ENCODE results near the gene GREB1. TPM values are rescaled to one million over a fixed set of nuclear protein-coding genes. Genes with fewer than 3 reads are reported as not detected.

Gene GREB1
- total and polyA plus RNA-seq, 7 experiments from 2014 or later = 0.14 to 0.82 (median 0.25) TPM; not detected in 3

- H3K4me3 ChIP-seq (ENCODE audit: low read length) = no peak overlapping the region
- ChIA-PET CTCF (interaction anchor here (0.5 kb wide), 1 partner anchor 155 kb away, joined by 4 read pairs; no protein-coding TSS in a partner anchor), POLR2A (no interaction called here)
- H3K9me3 ChIP-seq (ENCODE audit: control insufficient read depth in 2 of 3, low read length in 3 of 3) = no peaks in the 10 kb centered on the region
- Mint-ChIP-seq H3K4me3 (no peak overlapping the region), H3K27me3 (peaks cover 16 to 47% (median 41%) of the 10 kb centered on the region in 5 donors), H3K9me3 (peaks cover 0 to 11% (median 4%) of the 10 kb centered on the region in 11 donors), H3K4me1 (no peaks in the 10 kb centered on the region), H3K36me3 (peaks cover 0 to 5% (median 3%) of the 10 kb centered on the region in 5 donors), H3K27ac (no peak overlapping the region)
- H3K27me3 ChIP-seq (ENCODE audit: control insufficient read depth in 2 of 2, insufficient read depth in 2 of 2, low read length in 2 of 2) = no peaks in the 10 kb centered on the region
- DNase-seq = no peak
- intact Hi-C loops (cut with micrococcal nuclease) = no loop called here
- H3K27ac ChIP-seq (ENCODE audit: low read depth, low read length) = no peak overlapping the region
- H3K36me3 ChIP-seq (ENCODE audit: control insufficient read depth in 2 of 3, insufficient read depth in 3 of 3, low read length in 3 of 3) = no peaks in the 10 kb centered on the region
- ATAC-seq = no peak
- no peaks in the 10 kb centered on the region for H3K4me1 ChIP-seq (ENCODE audit: control insufficient read depth in 2 of 2, insufficient read depth in 2 of 2, low read length in 2 of 2)
These were observed 5.6 kb upstream of the GREB1 start for GRCh38 chr2:11528228-11528627.

- DNase-seq (no peak), ATAC-seq (no peak)
- ChIA-PET POLR2A (no interaction called here), CTCF (no interaction called here)
- H3K27ac ChIP-seq (ENCODE audit: low read depth, low read length) = no peak overlapping the region
- H3K4me3 ChIP-seq (ENCODE audit: low read length) = no peak overlapping the region
- Mint-ChIP-seq H3K4me3 (no peak overlapping the region), H3K27ac (no peak overlapping the region), H3K27me3 (peaks cover 23 to 62% (median 45%) of the 10 kb centered on the region in 5 donors), H3K4me1 (no peaks in the 10 kb centered on the region), H3K9me3 (peaks cover 0 to 6% (median 4%) of the 10 kb centered on the region in 11 donors), H3K36me3 (peaks cover 0 to 5% (median 0%) of the 10 kb centered on the region in 5 donors)
- H3K27me3 ChIP-seq (ENCODE audit: control insufficient read depth in 2 of 2, insufficient read depth in 2 of 2, low read length in 2 of 2) = no peaks in the 10 kb centered on the region
- no peaks in the 10 kb centered on the region for H3K36me3 ChIP-seq (ENCODE audit: control insufficient read depth in 2 of 3, insufficient read depth in 3 of 3, low read length in 3 of 3)
- intact Hi-C loops (cut with micrococcal nuclease) = no loop called here
- H3K9me3 ChIP-seq (ENCODE audit: control insufficient read depth in 2 of 3, low read length in 3 of 3) = no peaks in the 10 kb centered on the region
- no peaks in the 10 kb centered on the region for H3K4me1 ChIP-seq (ENCODE audit: control insufficient read depth in 2 of 2, insufficient read depth in 2 of 2, low read length in 2 of 2)
These were observed 2.9 kb upstream of the GREB1 start for GRCh38 chr2:11530864-11531465.

- Mint-ChIP-seq H3K27me3 (peaks cover 24 to 50% (median 41%) of the 10 kb centered on the region in 5 donors), H3K9me3 (no peaks in the 10 kb centered on the region), H3K27ac (no peak overlapping the region), H3K4me1 (no peaks in the 10 kb centered on the region), H3K36me3 (no peaks in the 10 kb centered on the region), H3K4me3 (no peak overlapping the region)
- DNase-seq = no peak
- ChIA-PET CTCF (no interaction called here), POLR2A (no interaction called here)
- Histone ChIP-seq H3K9me3 (ENCODE audit: control insufficient read depth in 2 of 3, low read length in 3 of 3) (no peaks in the 10 kb centered on the region), H3K4me3 (ENCODE audit: low read length) (no peak overlapping the region), H3K4me1 (ENCODE audit: control insufficient read depth in 2 of 2, insufficient read depth in 2 of 2, low read length in 2 of 2) (no peaks in the 10 kb centered on the region), H3K27ac (ENCODE audit: low read depth, low read length) (no peak overlapping the region), H3K36me3 (ENCODE audit: control insufficient read depth in 2 of 3, insufficient read depth in 3 of 3, low read length in 3 of 3) (no peaks in the 10 kb centered on the region), H3K27me3 (ENCODE audit: control insufficient read depth in 2 of 2, insufficient read depth in 2 of 2, low read length in 2 of 2) (no peaks in the 10 kb centered on the region)
- intact Hi-C loops (cut with micrococcal nuclease) = no loop called here
- no peak for ATAC-seq
These were observed 1.3 kb upstream of the GREB1 start for GRCh38 chr2:11532416-11533055.

- H3K36me3 ChIP-seq (ENCODE audit: control insufficient read depth in 2 of 3, insufficient read depth in 3 of 3, low read length in 3 of 3) = no peaks in the 10 kb centered on the region
- ChIA-PET CTCF (no interaction called here), POLR2A (no interaction called here)
- Mint-ChIP-seq H3K4me3 (no peak overlapping the region), H3K9me3 (peaks cover 0 to 4% (median 0%) of the 10 kb centered on the region in 11 donors), H3K4me1 (no peaks in the 10 kb centered on the region), H3K27me3 (peaks cover 18 to 41% (median 35%) of the 10 kb centered on the region in 5 donors), H3K27ac (no peak overlapping the region), H3K36me3 (no peaks in the 10 kb centered on the region)
- H3K27me3 ChIP-seq (ENCODE audit: control insufficient read depth in 2 of 2, insufficient read depth in 2 of 2, low read length in 2 of 2) = no peaks in the 10 kb centered on the region
- H3K27ac ChIP-seq (ENCODE audit: low read depth, low read length) = no peak overlapping the region
- H3K4me1 ChIP-seq (ENCODE audit: control insufficient read depth in 2 of 2, insufficient read depth in 2 of 2, low read length in 2 of 2) = no peaks in the 10 kb centered on the region
- intact Hi-C loops (cut with micrococcal nuclease) = no loop called here
- no peaks in the 10 kb centered on the region for H3K9me3 ChIP-seq (ENCODE audit: control insufficient read depth in 2 of 3, low read length in 3 of 3)
- ATAC-seq (no peak), DNase-seq (no peak)
- no peak overlapping the region for H3K4me3 ChIP-seq (ENCODE audit: low read length)
These were observed 363 bp downstream of the GREB1 start for GRCh38 chr2:11534071-11534745.

GRCh38 chr2:11534746-11535484 is 1.1 kb downstream of the GREB1 start:
- H3K9me3 Mint-ChIP-seq = peaks cover 0 to 5% (median 0%) of the 10 kb centered on the region in 11 donors

GRCh38 chr2:11535899-11536344 is 2.1 kb downstream of the GREB1 start:
- CTCF ChIA-PET = no interaction called here
- peaks cover 21 to 46% (median 38%) of the 10 kb centered on the region in 5 donors for H3K27me3 Mint-ChIP-seq
- no peak for ATAC-seq

More at GRCh38 chr2:11534746-11535484, 1.1 kb downstream of the GREB1 start:
- H3K36me3 ChIP-seq (ENCODE audit: control insufficient read depth in 2 of 3, insufficient read depth in 3 of 3, low read length in 3 of 3) = no peaks in the 10 kb centered on the region
- H3K4me1 ChIP-seq (ENCODE audit: control insufficient read depth in 2 of 2, insufficient read depth in 2 of 2, low read length in 2 of 2) = no peaks in the 10 kb centered on the region
- Mint-ChIP-seq H3K27me3 (peaks cover 18 to 37% (median 35%) of the 10 kb centered on the region in 5 donors), H3K27ac (no peak overlapping the region), H3K36me3 (no peaks in the 10 kb centered on the region), H3K4me3 (no peak overlapping the region), H3K4me1 (no peaks in the 10 kb centered on the region)
- no peak overlapping the region for H3K4me3 ChIP-seq (ENCODE audit: low read length)
- H3K27me3 ChIP-seq (ENCODE audit: control insufficient read depth in 2 of 2, insufficient read depth in 2 of 2, low read length in 2 of 2) = no peaks in the 10 kb centered on the region
- ATAC-seq (no peak), DNase-seq (no peak)
- intact Hi-C loops (cut with micrococcal nuclease) = no loop called here
- ChIA-PET POLR2A (no interaction called here), CTCF (no interaction called here)
- H3K9me3 ChIP-seq (ENCODE audit: control insufficient read depth in 2 of 3, low read length in 3 of 3) = no peaks in the 10 kb centered on the region
- no peak overlapping the region for H3K27ac ChIP-seq (ENCODE audit: low read depth, low read length)

More at GRCh38 chr2:11535899-11536344, 2.1 kb downstream of the GREB1 start:
- no peak overlapping the region for H3K27ac Mint-ChIP-seq
- H3K4me3 Mint-ChIP-seq = no peak overlapping the region
- no peaks in the 10 kb centered on the region for H3K36me3 Mint-ChIP-seq
- Histone ChIP-seq H3K4me3 (ENCODE audit: low read length) (no peak overlapping the region), H3K27ac (ENCODE audit: low read depth, low read length) (no peak overlapping the region), H3K9me3 (ENCODE audit: control insufficient read depth in 2 of 3, low read length in 3 of 3) (no peaks in the 10 kb centered on the region), H3K4me1 (ENCODE audit: control insufficient read depth in 2 of 2, insufficient read depth in 2 of 2, low read length in 2 of 2) (no peaks in the 10 kb centered on the region), H3K36me3 (ENCODE audit: control insufficient read depth in 2 of 3, insufficient read depth in 3 of 3, low read length in 3 of 3) (no peaks in the 10 kb centered on the region), H3K27me3 (ENCODE audit: control insufficient read depth in 2 of 2, insufficient read depth in 2 of 2, low read length in 2 of 2) (no peaks in the 10 kb centered on the region)
- POLR2A ChIA-PET = no interaction called here
- H3K4me1 Mint-ChIP-seq = no peaks in the 10 kb centered on the region
- intact Hi-C loops (cut with micrococcal nuclease) = no loop called here
- DNase-seq = no peak
- peaks cover 0 to 5% (median 0%) of the 10 kb centered on the region in 11 donors for H3K9me3 Mint-ChIP-seq

All from naive thymus-derived CD4-positive, alpha-beta T cell (primary cell).